NCI-H1694 (cell line): ENCODE measurements around the gene GINM1.

ENCODE experiments used
- DNase-seq: peaks from one replicate; lab custom pipeline; 2025; lab: John Stamatoyannopoulos, UW

Gene GINM1

DNA sequence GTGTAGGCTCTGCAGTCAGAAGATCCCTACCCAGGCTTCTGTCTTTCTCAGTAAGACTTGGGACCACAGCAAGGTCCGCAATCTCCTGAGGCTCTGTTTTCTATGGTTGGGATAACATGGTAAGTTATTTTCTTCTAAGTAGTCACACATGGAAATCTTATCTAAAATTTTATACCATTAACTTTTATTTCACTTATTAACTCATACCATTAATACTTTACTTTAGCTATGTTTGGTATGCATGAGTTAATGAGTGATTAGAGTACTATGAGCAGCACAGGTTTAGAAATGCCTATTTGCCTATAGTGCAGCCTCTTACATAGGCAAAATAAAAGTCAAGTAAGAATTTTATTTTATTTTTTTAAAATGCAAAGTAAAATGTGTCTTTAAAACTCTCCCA is 27.2 kb downstream of the GINM1 start:
- no peak for DNase-seq

DNA sequence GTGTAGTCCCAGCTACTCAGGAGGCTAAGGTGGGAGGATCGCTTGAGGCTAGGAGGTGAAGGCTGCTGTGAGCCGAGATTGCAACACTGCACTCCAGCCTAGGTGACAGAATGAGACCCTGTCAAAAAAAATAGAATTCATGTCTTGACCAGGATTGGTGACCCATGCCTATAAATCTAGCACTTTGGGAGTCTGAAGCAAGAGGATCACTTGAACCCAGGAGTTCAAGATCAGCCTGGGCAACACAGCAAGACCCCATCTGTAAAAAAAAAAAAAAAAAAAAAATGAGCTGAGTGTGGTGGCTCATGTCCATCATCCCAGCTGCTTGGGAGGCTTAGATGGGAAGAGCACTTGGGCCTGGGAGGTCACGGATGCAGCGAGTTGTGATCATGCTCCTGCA is 34.3 kb downstream of the GINM1 start:
- DNase-seq = no peak

DNA sequence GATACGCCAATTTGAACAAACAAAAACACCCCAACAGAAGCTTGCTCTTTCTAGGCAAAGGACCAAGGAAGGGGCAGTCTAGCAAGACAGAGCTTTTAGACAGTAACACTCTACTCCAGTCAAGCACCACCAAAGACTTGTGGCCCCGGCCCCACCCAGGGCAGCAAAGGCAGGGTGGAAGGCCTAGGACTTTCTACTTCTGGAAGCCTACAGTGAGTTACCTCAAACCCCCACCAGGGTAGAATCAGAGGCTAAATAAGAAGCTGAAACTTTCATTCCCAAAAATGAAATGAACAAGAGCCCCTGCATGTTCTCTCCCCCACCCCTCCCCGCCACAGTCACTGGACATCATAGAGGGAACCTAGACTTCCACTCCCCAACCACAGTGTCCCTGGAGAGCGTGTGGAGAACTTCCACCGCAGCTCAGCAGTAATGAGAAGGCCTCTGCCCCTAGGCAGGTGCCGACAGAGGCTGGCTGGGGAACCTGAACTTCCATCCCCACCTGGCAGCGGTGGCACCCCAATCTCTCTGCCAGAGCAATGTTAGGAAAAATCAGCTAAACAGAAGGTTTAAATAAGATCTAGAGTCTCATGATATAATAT is 42.3 kb downstream of the GINM1 start:
- no peak for DNase-seq

DNA sequence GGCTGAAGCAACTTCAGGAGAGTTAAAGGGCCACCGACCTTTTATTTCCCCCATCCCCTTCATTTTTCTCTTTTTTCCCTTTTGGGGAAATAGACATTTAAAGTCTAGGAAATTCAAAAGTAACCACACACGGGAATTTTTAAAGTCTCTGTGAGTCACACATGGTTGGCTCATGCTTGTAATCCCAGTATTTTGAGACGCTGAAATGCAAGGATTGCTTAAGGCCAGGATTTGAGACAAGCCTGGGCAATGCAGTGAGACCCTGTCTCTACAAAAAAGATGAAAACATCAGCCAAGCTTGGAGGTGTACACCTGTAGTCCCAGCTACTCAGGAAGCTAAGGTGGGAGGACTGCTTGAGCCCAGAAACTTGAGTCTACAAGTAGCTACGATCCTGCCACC is 48.2 kb downstream of the GINM1 start:
- DNase-seq = no peak

DNA sequence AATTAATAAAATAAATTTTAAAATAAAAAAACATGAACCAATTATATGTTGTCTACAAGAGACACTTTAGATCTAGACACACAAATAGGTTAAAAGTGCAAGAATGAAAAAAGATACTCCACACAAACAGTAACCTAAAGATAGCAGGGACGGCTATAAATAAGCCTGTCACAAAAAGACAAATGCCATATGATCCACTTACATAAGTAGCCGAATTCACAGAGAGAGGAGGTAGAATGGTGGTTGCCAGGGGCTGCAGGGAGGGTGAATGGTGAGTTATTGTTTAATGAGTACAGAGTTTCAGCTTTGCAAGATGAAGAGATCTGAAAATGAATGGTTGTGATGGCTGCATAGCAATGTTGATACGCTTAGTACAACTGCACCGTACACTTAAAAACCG is 49.6 kb downstream of the GINM1 start:
- DNase-seq = no peak

- no peak for DNase-seq
Measured at GRCh38 chr6:149627672-149628071, 61.5 kb downstream of the GINM1 start.

DNA sequence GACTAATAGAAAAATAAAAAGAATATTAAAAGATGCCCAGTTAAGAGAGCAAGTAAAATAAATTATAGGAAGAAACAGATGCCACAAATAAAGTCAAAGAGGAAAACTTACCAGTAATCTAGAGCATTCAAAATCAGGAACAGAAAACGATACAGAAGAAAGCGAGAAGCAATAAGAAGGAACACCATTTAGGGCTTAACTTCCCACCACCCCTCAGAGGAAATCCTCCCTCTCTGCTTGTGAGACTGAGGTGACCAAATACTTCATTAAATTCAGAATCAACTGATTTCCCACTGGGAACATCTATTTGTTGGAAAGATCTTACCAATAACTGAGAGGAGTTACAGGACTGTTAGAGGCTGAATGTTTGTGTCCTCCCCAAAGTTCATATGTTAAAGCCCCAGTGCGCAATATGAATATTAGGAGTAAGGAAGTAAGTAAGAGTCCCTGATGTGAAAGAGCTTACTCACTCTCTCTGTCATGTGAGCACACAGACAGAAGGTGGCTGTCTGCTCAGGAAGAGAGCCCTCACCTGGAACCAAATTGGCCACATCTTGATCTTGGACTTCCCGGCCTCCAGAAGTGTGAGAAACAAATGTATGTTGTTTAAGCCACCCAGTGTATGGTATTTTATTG is 62.8 kb downstream of the GINM1 start:
- DNase-seq = no peak

DNA sequence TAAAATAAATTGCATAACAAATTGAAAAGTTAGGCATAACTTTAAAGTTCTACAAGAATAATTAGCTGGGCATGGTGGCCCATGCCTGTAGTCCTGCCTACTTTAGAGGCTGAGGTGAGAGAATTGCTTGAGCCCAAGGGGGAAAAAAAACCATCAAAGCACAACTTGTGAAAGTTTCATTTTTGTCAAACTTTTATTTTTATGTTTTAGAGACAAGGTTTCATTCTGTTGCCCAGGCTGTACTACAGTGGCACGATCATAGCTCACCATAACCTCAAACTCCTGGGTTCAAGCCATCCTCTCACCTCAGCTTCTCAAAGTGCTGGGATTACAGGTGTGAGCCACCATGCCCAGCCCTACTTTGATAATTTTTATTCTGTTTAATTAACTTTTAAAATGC is 68.1 kb downstream of the GINM1 start:
- DNase-seq = no peak

DNA sequence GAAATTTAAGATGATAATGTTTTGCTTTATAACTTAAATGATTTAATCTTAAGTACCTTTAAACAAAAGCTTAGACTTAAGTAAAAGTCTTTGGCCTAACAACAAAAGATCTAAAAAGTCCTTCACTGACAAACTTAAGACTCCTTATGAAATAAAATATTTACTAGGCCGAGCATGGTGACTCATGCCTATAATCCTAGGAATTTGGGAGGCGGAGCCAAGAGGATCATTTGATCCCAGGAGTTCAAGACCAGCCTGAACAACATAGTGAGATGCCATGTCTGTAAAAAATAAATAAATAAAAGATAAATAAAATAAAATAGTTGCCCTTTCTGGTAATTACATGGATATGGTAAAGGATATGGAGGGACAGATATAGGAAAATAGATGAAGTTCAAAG is 69.9 kb downstream of the GINM1 start:
- no peak for DNase-seq
